K562 (cell line): ENCODE data around the gene PHF5A. TPM values are rescaled to one million over a fixed set of nuclear protein-coding genes. Genes with fewer than 3 reads are reported as not detected.

ENCODE experiments used
- ARNT ChIP-seq, 2 experiments: fragments of 450-650 bp; IDR thresholded peaks; 2 replicates each; pipeline ENCODE4 v1.6.1; 2016; ENCODE audit warnings: mild to moderate bottlenecking in 1 of 2
- BRD4 ChIP-seq: fragments of 200-600 bp; sonication (generic); IDR thresholded peaks from 2 replicates; pipeline ENCODE4 v1.6.1; 2017; ENCODE audit warnings: inconsistent platforms
- DPF2 ChIP-seq: fragments of 450-650 bp; IDR thresholded peaks from 2 replicates; pipeline ENCODE4 v1.6.1; 2016
- GTF2E2 ChIP-seq: fragments of 200-800 bp; sonication (Bioruptor generic); IDR thresholded peaks from 2 replicates; pipeline ENCODE4 v1.6.1; 2016; ENCODE audit warnings: missing genetic modification characterization, missing compliant biosample characterization
- HCFC1 ChIP-seq: IDR thresholded peaks from 2 replicates; pipeline ENCODE4 v1.6.1; 2012; ENCODE audit warnings: low read depth, low read length, improper control_type of control experiment
- KLF10 ChIP-seq: fragments of 250-450 bp; sonication (Bioruptor Pico); IDR thresholded peaks from 2 replicates; pipeline ENCODE4 v1.6.1; 2021; ENCODE audit warnings: matching md5 sums
- MAFG ChIP-seq: fragments of 450-650 bp; conservative IDR thresholded peaks from 2 replicates; pipeline ENCODE4 v1.6.1; 2016; ENCODE audit warnings: missing genetic modification characterization, missing compliant biosample characterization
- MTA3 ChIP-seq: fragments of 450-650 bp; formaldehyde crosslinking; IDR thresholded peaks from 2 replicates; pipeline ENCODE4 v1.6.1; 2017; ENCODE audit warnings: mild to moderate bottlenecking, borderline replicate concordance
- NCOA1 ChIP-seq: fragments of 450-650 bp; IDR thresholded peaks from 2 replicates; pipeline ENCODE4 v1.6.1; 2016; ENCODE audit warnings: low read depth
- NR1H2 ChIP-seq: sonication (generic); formaldehyde crosslinking; IDR thresholded peaks from 2 replicates; pipeline ENCODE4 v1.4.0; 2020; ENCODE audit warnings: mild to moderate bottlenecking, missing genetic modification reagents
- PCBP1 ChIP-seq: fragments of 200-400 bp; formaldehyde crosslinking; IDR thresholded peaks from 2 replicates; pipeline ENCODE4 v1.6.1; 2018; ENCODE audit warnings: mild to moderate bottlenecking, low read depth, low read length; ENCODE audit not compliant: poor library complexity, severe bottlenecking
- SMAD4 ChIP-seq: fragments of 250-450 bp; sonication (Bioruptor Pico); conservative IDR thresholded peaks from 2 replicates; pipeline ENCODE4 v1.8.0; 2021; ENCODE audit warnings: inconsistent platforms, mild to moderate bottlenecking, moderate library complexity
- SMARCC2 ChIP-seq: fragments of 450-650 bp; IDR thresholded peaks from 2 replicates; pipeline ENCODE4 v1.6.1; 2017; ENCODE audit warnings: antibody characterized with exemption, moderate library complexity, mild to moderate bottlenecking, low read depth
- TAF7 ChIP-seq: fragments of 450-650 bp; IDR thresholded peaks from 2 replicates; pipeline ENCODE4 v1.6.1; 2016; ENCODE audit warnings: missing genetic modification characterization, missing compliant biosample characterization
- ZC3H11A ChIP-seq: IDR thresholded peaks from 2 replicates; pipeline ENCODE4 v1.6.1; 2012; ENCODE audit warnings: low read depth, low read length, improper control_type of control experiment
- ZFP36 ChIP-seq: fragments of 150-350 bp; IDR thresholded peaks from 2 replicates; pipeline ENCODE4 v1.6.1; 2018; ENCODE audit warnings: low read length, low read depth; ENCODE audit not compliant: partially characterized antibody
- ZFPM2 ChIP-seq: fragments of 250-450 bp; sonication (Bioruptor Pico); IDR thresholded peaks from 2 replicates; pipeline ENCODE4 v1.5.1; 2022; ENCODE audit warnings: mild to moderate bottlenecking
- ZNF41 ChIP-seq: fragments of 250-450 bp; sonication (Bioruptor Pico); conservative IDR thresholded peaks from 2 replicates; pipeline ENCODE4 v1.4.0; 2020; ENCODE audit warnings: mild to moderate bottlenecking
- ZZZ3 ChIP-seq: fragments of 450-650 bp; IDR thresholded peaks from 2 replicates; pipeline ENCODE4 v1.6.1; 2016; ENCODE audit warnings: antibody characterized with exemption, mild to moderate bottlenecking, moderate library complexity
- polyA plus RNA-seq, 8 experiments: library from polyadenylated mRNA; depleted of rRNA in 4 of 8; stranded (reverse) in 5 of 8; unstranded in 3 of 8; fragments of >200 nt; fragmentation: Nextera tagmentation in 2 of 8; fragmentation: Illumina TruSeq in 1 of 8; extraction: Ambion mirVana in 2 of 8; extraction: Trizol in 1 of 8; gene quantifications; 2 replicates each; pipeline versions ENCODE4 v1.2.1 to v1.2.3, GENCODE V29; 2011 to 2014; ENCODE audit warnings: inconsistent platforms in 1 of 8, missing spikeins in 1 of 8
- total RNA-seq, 7 experiments: library from RNA; depleted of rRNA in 6 of 7; stranded (reverse); fragments of >200 nt in 6 of 7; fragmentation: Illumina TruSeq in 2 of 7; extraction: Trizol in 2 of 7; gene quantifications; 2 replicates each; pipeline versions ENCODE4 v1.2.1 to v1.2.3, GENCODE V29; 2011 to 2021; ENCODE audit warnings: low replicate concordance in 1 of 7
- TF ChIP-seq, protein P1 (sequence below): sonication (generic); formaldehyde crosslinking; IDR thresholded peaks from 2 replicates; pipeline ENCODE4 v1.4.0; 2020; ENCODE audit warnings: mild to moderate bottlenecking, missing genetic modification reagents
- TF ChIP-seq, protein P2 (sequence below): fragments of 250-450 bp; sonication (Bioruptor Pico); IDR thresholded peaks from 2 replicates; pipeline ENCODE4 v1.4.0; 2020; ENCODE audit warnings: mild to moderate bottlenecking, moderate library complexity, borderline replicate concordance
- TF ChIP-seq, protein P3 (sequence below), 2 experiments: fragments of 450-650 bp; IDR thresholded peaks; 2 replicates each; pipeline ENCODE4 v1.6.1; 2018; ENCODE audit warnings: mild to moderate bottlenecking in 2 of 2, low read depth in 1 of 2; ENCODE audit not compliant: partially characterized antibody in 2 of 2

The PHF5A gene
- total and polyA plus RNA-seq, 9 of the 15 experiments (the other 6 are each of a cell fraction or from before 2014, with no cell fraction given): 14.2 to 144 (median 101) TPM

DNA sequence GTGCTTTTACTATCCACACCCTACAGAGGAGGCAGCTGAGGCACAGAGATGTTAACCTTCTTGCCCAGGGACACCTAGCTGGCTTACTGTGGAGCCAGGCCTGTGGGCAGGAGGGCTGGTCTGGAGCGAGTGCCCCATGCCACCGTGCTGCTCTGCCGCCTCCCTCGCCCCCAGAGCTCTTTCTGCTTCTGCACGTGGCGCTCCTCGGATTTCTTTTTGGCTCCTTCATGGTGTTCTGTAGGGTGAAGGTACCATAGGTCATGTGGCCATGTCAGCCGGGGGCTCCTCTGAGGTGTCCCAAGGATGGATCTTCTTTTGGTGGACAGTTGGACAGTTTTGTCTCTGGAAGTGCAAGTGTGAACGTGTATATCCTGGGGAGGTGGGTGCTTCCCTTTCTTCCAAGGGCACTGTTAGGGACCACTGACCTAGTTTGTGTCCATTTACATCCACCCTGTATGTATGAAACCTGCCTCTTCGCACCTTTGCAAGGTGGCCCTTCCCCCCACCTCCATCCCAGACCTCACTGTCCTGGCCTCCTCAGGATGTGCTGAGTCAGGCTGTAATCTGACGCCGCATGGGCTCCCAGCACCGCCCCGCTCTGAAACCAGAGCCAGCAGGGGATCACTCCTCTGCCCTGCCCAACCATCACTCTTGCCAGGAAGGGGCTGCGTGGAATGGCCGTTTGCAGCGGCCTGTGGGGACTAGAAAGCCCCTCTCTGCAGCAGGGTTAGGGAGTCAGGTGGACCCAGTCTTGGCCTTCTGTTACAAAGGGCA is 44.1 kb upstream of the PHF5A start (continued):
- TF ChIP-seq, protein P1, sequence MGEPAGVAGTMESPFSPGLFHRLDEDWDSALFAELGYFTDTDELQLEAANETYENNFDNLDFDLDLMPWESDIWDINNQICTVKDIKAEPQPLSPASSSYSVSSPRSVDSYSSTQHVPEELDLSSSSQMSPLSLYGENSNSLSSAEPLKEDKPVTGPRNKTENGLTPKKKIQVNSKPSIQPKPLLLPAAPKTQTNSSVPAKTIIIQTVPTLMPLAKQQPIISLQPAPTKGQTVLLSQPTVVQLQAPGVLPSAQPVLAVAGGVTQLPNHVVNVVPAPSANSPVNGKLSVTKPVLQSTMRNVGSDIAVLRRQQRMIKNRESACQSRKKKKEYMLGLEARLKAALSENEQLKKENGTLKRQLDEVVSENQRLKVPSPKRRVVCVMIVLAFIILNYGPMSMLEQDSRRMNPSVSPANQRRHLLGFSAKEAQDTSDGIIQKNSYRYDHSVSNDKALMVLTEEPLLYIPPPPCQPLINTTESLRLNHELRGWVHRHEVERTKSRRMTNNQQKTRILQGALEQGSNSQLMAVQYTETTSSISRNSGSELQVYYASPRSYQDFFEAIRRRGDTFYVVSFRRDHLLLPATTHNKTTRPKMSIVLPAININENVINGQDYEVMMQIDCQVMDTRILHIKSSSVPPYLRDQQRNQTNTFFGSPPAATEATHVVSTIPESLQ (CRISPR knock-in tag): no peak
- TF ChIP-seq GTF2E2 (tag) (no peak), ZFPM2 (no peak), MAFG (tag) (peak; percentile 97), TAF7 (tag) (no peak), PCBP1 (no peak), BRD4 (no peak), ZNF41 (CRISPR knock-in tag) (no peak), NCOA1 (no peak), SMARCC2 (no peak), MTA3 (peak; percentile 34; the same call in 1 of the 2 replicates), DPF2 (peak; percentile 83), ARNT (IDR thresholded peaks at IDR 0.05) (no peak), ZZZ3 (no peak), NR1H2 (no peak), KLF10 (no peak), HCFC1 (no peak), ZC3H11A (no peak), ZFP36 (no peak), SMAD4 (0 out of 2 replicates have a peak, but pooled peaks have one; percentile 36)
- TF ChIP-seq, protein P2, sequence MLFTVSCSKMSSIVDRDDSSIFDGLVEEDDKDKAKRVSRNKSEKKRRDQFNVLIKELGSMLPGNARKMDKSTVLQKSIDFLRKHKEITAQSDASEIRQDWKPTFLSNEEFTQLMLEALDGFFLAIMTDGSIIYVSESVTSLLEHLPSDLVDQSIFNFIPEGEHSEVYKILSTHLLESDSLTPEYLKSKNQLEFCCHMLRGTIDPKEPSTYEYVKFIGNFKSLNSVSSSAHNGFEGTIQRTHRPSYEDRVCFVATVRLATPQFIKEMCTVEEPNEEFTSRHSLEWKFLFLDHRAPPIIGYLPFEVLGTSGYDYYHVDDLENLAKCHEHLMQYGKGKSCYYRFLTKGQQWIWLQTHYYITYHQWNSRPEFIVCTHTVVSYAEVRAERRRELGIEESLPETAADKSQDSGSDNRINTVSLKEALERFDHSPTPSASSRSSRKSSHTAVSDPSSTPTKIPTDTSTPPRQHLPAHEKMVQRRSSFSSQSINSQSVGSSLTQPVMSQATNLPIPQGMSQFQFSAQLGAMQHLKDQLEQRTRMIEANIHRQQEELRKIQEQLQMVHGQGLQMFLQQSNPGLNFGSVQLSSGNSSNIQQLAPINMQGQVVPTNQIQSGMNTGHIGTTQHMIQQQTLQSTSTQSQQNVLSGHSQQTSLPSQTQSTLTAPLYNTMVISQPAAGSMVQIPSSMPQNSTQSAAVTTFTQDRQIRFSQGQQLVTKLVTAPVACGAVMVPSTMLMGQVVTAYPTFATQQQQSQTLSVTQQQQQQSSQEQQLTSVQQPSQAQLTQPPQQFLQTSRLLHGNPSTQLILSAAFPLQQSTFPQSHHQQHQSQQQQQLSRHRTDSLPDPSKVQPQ (CRISPR knock-in tag): no peak
- TF ChIP-seq, protein P3, sequence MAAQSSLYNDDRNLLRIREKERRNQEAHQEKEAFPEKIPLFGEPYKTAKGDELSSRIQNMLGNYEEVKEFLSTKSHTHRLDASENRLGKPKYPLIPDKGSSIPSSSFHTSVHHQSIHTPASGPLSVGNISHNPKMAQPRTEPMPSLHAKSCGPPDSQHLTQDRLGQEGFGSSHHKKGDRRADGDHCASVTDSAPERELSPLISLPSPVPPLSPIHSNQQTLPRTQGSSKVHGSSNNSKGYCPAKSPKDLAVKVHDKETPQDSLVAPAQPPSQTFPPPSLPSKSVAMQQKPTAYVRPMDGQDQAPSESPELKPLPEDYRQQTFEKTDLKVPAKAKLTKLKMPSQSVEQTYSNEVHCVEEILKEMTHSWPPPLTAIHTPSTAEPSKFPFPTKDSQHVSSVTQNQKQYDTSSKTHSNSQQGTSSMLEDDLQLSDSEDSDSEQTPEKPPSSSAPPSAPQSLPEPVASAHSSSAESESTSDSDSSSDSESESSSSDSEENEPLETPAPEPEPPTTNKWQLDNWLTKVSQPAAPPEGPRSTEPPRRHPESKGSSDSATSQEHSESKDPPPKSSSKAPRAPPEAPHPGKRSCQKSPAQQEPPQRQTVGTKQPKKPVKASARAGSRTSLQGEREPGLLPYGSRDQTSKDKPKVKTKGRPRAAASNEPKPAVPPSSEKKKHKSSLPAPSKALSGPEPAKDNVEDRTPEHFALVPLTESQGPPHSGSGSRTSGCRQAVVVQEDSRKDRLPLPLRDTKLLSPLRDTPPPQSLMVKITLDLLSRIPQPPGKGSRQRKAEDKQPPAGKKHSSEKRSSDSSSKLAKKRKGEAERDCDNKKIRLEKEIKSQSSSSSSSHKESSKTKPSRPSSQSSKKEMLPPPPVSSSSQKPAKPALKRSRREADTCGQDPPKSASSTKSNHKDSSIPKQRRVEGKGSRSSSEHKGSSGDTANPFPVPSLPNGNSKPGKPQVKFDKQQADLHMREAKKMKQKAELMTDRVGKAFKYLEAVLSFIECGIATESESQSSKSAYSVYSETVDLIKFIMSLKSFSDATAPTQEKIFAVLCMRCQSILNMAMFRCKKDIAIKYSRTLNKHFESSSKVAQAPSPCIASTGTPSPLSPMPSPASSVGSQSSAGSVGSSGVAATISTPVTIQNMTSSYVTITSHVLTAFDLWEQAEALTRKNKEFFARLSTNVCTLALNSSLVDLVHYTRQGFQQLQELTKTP (IDR thresholded peaks at IDR 0.05; ENCODE audit: low read depth in 1 of 2, partially characterized antibody in 2 of 2): no peak
